GM23338 (cell line): ENCODE measurements around the gene ST8SIA1. TPM values are rescaled to one million over a fixed set of nuclear protein-coding genes. Genes with fewer than 3 reads are reported as not detected.

Experiments used
- ATAC-seq: fragments of 200-7000 bp; cut with Tn5 transposase; 3 replicates; pipeline ENCODE4 v1.9.1; 2020
- DNase-seq: peaks from one replicate; pipeline ENCODE4 v3.0.0-alpha.2; 2015; ENCODE audit warnings: low spot score
- H2AFZ ChIP-seq: fragments of 200-600 bp; sonication (generic); 2 replicates; pipeline ENCODE4 v1.8.0; 2016; ENCODE audit warnings: antibody characterized with exemption, mild to moderate bottlenecking, moderate library complexity
- H3F3A ChIP-seq: fragments of 200-600 bp; sonication (generic); replicated peaks from 2 replicates; pipeline ENCODE4 v1.8.0; 2017; ENCODE audit warnings: antibody characterized with exemption, mixed run types, low read depth
- H3K27ac ChIP-seq: fragments of 200-600 bp; sonication (generic); 2 replicates; pipeline ENCODE4 v1.6.1; 2016; ENCODE audit warnings: low read depth
- H3K27me3 ChIP-seq: fragments of 200-600 bp; sonication (generic); 2 replicates; pipeline ENCODE4 v1.8.0; 2016; ENCODE audit warnings: mild to moderate bottlenecking, mixed run types, moderate library complexity; ENCODE audit not compliant: insufficient read depth
- H3K36me3 ChIP-seq: fragments of 200-600 bp; sonication (generic); 2 replicates; pipeline ENCODE4 v1.8.0; 2016; ENCODE audit warnings: mild to moderate bottlenecking; ENCODE audit not compliant: insufficient read depth
- H3K4me1 ChIP-seq: fragments of 200-600 bp; sonication (generic); 2 replicates; pipeline ENCODE4 v1.8.0; 2016; ENCODE audit warnings: mild to moderate bottlenecking, moderate library complexity; ENCODE audit not compliant: insufficient read depth
- H3K4me2 ChIP-seq: fragments of 200-600 bp; sonication (generic); 2 replicates; pipeline ENCODE4 v1.7.1; 2017; ENCODE audit warnings: mixed run types
- H3K4me3 ChIP-seq: fragments of 200-600 bp; sonication (generic); 2 replicates; pipeline ENCODE4 v1.6.1; 2016; ENCODE audit warnings: mixed run types
- H3K79me2 ChIP-seq: fragments of 200-600 bp; sonication (generic); replicated peaks from 2 replicates; pipeline ENCODE4 v1.8.0; 2017; ENCODE audit warnings: mild to moderate bottlenecking; ENCODE audit not compliant: insufficient read depth
- H3K9me2 ChIP-seq: fragments of 200-600 bp; sonication (generic); 2 replicates; pipeline ENCODE4 v1.8.0; 2017; ENCODE audit not compliant: insufficient read depth
- H4K20me1 ChIP-seq: fragments of 200-600 bp; sonication (generic); replicated peaks from 2 replicates; pipeline ENCODE4 v1.8.0; 2017; ENCODE audit warnings: mild to moderate bottlenecking; ENCODE audit not compliant: insufficient read depth
- H3K27ac Mint-ChIP-seq: 2 replicates; pipeline ENCODE4 v1.8.0; 2020; ENCODE audit warnings: inconsistent platforms, mild to moderate bottlenecking, moderate library complexity, mixed read lengths
- H3K27me3 Mint-ChIP-seq: 3 replicates; pipeline ENCODE4 v1.8.0; 2022; ENCODE audit warnings: low read depth, mild to moderate bottlenecking, moderate library complexity, mixed read lengths, inconsistent platforms; ENCODE audit not compliant: insufficient read depth, poor library complexity
- H3K36me3 Mint-ChIP-seq: 3 replicates; pipeline ENCODE4 v1.8.0; 2021; ENCODE audit warnings: low read depth, mild to moderate bottlenecking, inconsistent platforms, moderate library complexity, mixed read lengths
- H3K4me1 Mint-ChIP-seq: 3 replicates; pipeline ENCODE4 v1.8.0; 2020; ENCODE audit warnings: mild to moderate bottlenecking, inconsistent platforms, mixed read lengths
- H3K4me3 Mint-ChIP-seq: 3 replicates; pipeline ENCODE4 v1.8.0; 2021; ENCODE audit warnings: moderate library complexity, mild to moderate bottlenecking, inconsistent platforms, mixed read lengths
- H3K9me3 Mint-ChIP-seq: 3 replicates; pipeline ENCODE4 v1.8.0; 2020; ENCODE audit warnings: moderate library complexity, mild to moderate bottlenecking, inconsistent platforms, mixed read lengths
- CREB1 ChIP-seq: fragments of 250-450 bp; sonication (Bioruptor Pico); IDR thresholded peaks from 2 replicates; pipeline ENCODE4 v1.5.0; 2020; ENCODE audit warnings: low read depth, mild to moderate bottlenecking, moderate library complexity
- EZH2 ChIP-seq: fragments of 200-600 bp; sonication (generic); IDR thresholded peaks from one replicate; pipeline ENCODE4 v1.8.0; 2017; ENCODE audit warnings: antibody characterized with exemption, mild to moderate bottlenecking, low read depth; ENCODE audit not compliant: unreplicated experiment
- EZH2phosphoT487 ChIP-seq: fragments of 200-600 bp; sonication (generic); IDR thresholded peaks from one replicate; pipeline ENCODE4 v1.8.1; 2018; ENCODE audit warnings: antibody characterized with exemption; ENCODE audit not compliant: unreplicated experiment
- JUNB ChIP-seq: IDR thresholded peaks from one replicate; pipeline ENCODE4 v1.6.1; 2016; ENCODE audit warnings: antibody characterized with exemption; ENCODE audit not compliant: unreplicated experiment
- NANOG ChIP-seq: IDR thresholded peaks from 2 replicates; pipeline ENCODE4 v1.6.1; 2016; ENCODE audit warnings: antibody characterized with exemption, borderline replicate concordance
- POLR2AphosphoS5 ChIP-seq: IDR thresholded peaks from 2 replicates; pipeline ENCODE4 v1.6.1; 2016; ENCODE audit warnings: antibody characterized with exemption, low read depth
- STAT1 ChIP-seq: IDR thresholded peaks from one replicate; pipeline ENCODE4 v1.6.1; 2016; ENCODE audit warnings: antibody characterized with exemption; ENCODE audit not compliant: unreplicated experiment
- ZNF331 ChIP-seq: fragments of 250-450 bp; sonication (Bioruptor Pico); IDR thresholded peaks from 2 replicates; pipeline ENCODE4 v1.5.0; 2020; ENCODE audit warnings: low read depth, mild to moderate bottlenecking, moderate library complexity
- ZNF462 ChIP-seq: fragments of 250-450 bp; sonication (Bioruptor Pico); IDR thresholded peaks from 2 replicates; pipeline ENCODE4 v1.5.0; 2020; ENCODE audit warnings: mild to moderate bottlenecking, moderate library complexity
- polyA plus RNA-seq: library from polyadenylated mRNA; unstranded; fragments of >200 nt; fragmentation: Nextera tagmentation; extraction: Ambion mirVana; gene quantifications from 2 replicates; pipeline ENCODE4 v1.2.1, GENCODE V29; 2016
- total RNA-seq: library from RNA; depleted of rRNA; stranded (reverse); fragments of >200 nt; shearing (Covaris generic); gene quantifications from 2 replicates; pipeline ENCODE4 v1.2.3, GENCODE V29; 2014
- TF ChIP-seq, protein P1 (sequence below), 2 experiments: fragments of 200-600 bp in 1 of 2; sonication (generic) in 1 of 2; conservative IDR thresholded peaks; 2 replicates each; pipeline versions ENCODE4 v1.5.1 to v1.6.1; 2016 to 2017; ENCODE audit warnings: antibody characterized with exemption in 2 of 2, low read depth in 2 of 2, mild to moderate bottlenecking in 2 of 2, moderate library complexity in 1 of 2
- TF ChIP-seq, protein P2 (sequence below): IDR thresholded peaks from 2 replicates; pipeline ENCODE4 v1.6.1; 2016; ENCODE audit warnings: antibody characterized with exemption

Gene ST8SIA1
- total and polyA plus RNA-seq, 2 experiments from 2014 or later: 2.5 to 5.1 TPM

- Histone ChIP-seq H4K20me1 (no peaks in the 10 kb centered on the region), H3K4me1 (no peaks in the 10 kb centered on the region), H3K27ac (no peak overlapping the region), H3K4me3 (no peak overlapping the region), H3K4me2 (no peak overlapping the region), H3K79me2 (no peaks in the 10 kb centered on the region), H3F3A (no peaks in the 10 kb centered on the region), H2AFZ (no peak overlapping the region), H3K27me3 (no peaks in the 10 kb centered on the region), H3K9me2 (no peaks in the 10 kb centered on the region; the same call in 1 of the 2 replicates), H3K36me3 (no peaks in the 10 kb centered on the region)
- peaks cover 2% of the 10 kb centered on the region for H3K27me3 Mint-ChIP-seq
- H3K27ac Mint-ChIP-seq: no peak overlapping the region
- no peaks in the 10 kb centered on the region for H3K9me3 Mint-ChIP-seq
- no peak overlapping the region for H3K4me3 Mint-ChIP-seq
- H3K4me1 Mint-ChIP-seq: no peaks in the 10 kb centered on the region
- DNase-seq (no peak), ATAC-seq (no peak)
- TF ChIP-seq POLR2AphosphoS5 (no peak), EZH2 (no peak), EZH2phosphoT487 (no peak), ZNF462 (CRISPR knock-in tag) (no peak), ZNF331 (CRISPR knock-in tag) (no peak), NANOG (no peak), STAT1 (no peak), JUNB (no peak), CREB1 (CRISPR knock-in tag) (no peak)
- TF ChIP-seq, protein P1, sequence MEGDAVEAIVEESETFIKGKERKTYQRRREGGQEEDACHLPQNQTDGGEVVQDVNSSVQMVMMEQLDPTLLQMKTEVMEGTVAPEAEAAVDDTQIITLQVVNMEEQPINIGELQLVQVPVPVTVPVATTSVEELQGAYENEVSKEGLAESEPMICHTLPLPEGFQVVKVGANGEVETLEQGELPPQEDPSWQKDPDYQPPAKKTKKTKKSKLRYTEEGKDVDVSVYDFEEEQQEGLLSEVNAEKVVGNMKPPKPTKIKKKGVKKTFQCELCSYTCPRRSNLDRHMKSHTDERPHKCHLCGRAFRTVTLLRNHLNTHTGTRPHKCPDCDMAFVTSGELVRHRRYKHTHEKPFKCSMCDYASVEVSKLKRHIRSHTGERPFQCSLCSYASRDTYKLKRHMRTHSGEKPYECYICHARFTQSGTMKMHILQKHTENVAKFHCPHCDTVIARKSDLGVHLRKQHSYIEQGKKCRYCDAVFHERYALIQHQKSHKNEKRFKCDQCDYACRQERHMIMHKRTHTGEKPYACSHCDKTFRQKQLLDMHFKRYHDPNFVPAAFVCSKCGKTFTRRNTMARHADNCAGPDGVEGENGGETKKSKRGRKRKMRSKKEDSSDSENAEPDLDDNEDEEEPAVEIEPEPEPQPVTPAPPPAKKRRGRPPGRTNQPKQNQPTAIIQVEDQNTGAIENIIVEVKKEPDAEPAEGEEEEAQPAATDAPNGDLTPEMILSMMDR (conservative IDR thresholded peaks at IDR 0.05; ENCODE audit: low read depth in 2 of 2): no peak
- TF ChIP-seq, protein P2, sequence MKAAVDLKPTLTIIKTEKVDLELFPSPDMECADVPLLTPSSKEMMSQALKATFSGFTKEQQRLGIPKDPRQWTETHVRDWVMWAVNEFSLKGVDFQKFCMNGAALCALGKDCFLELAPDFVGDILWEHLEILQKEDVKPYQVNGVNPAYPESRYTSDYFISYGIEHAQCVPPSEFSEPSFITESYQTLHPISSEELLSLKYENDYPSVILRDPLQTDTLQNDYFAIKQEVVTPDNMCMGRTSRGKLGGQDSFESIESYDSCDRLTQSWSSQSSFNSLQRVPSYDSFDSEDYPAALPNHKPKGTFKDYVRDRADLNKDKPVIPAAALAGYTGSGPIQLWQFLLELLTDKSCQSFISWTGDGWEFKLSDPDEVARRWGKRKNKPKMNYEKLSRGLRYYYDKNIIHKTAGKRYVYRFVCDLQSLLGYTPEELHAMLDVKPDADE: no peak
- no peaks in the 10 kb centered on the region for H3K36me3 Mint-ChIP-seq
Observed at GRCh38 chr12:22164139-22164538, 170.4 kb downstream of the ST8SIA1 start.
